ENCODE data around the gene DTD1.

The DTD1 gene

DNA sequence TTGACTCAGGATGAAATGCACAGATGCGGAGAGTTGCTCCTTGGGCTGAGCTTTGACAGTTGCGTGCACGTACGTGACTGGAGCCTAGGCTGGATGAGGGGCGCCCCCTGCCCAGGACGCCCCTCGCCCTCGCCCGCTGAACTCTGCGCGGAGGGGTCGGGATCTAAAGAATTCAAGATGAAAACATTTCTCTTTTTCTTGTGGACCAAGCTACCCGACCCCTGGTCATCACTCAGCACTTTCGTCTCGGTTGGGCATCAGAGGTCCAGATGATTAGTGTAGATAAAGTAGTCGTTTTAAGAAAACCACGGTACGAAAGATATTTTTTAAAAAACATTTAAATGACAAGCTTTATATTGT lies 700 bp downstream of the DTD1 start:
- Histone ChIP-seq H3K27ac (peak overlapping the region; percentile 80), H3K27me3 (peaks cover 4% of the 10 kb centered on the region), H3K36me3 (no peaks in the 10 kb centered on the region), H3K9me3 (no peaks in the 10 kb centered on the region), H3K4me1 (ENCODE audit: control insufficient read depth in 1 of 2, insufficient read depth in 1 of 2, low read depth in 1 of 2, low read length in 1 of 2) (peaks cover 7 to 8% of the 10 kb centered on the region in 2 experiments), H3K4me3 (ENCODE audit: low read depth in 1 of 2, low read length in 1 of 2) (peak overlapping the region; percentile 74 to 75)
- TF ChIP-seq CTCF (IDR thresholded peaks at IDR 0.05): no peak

DNA sequence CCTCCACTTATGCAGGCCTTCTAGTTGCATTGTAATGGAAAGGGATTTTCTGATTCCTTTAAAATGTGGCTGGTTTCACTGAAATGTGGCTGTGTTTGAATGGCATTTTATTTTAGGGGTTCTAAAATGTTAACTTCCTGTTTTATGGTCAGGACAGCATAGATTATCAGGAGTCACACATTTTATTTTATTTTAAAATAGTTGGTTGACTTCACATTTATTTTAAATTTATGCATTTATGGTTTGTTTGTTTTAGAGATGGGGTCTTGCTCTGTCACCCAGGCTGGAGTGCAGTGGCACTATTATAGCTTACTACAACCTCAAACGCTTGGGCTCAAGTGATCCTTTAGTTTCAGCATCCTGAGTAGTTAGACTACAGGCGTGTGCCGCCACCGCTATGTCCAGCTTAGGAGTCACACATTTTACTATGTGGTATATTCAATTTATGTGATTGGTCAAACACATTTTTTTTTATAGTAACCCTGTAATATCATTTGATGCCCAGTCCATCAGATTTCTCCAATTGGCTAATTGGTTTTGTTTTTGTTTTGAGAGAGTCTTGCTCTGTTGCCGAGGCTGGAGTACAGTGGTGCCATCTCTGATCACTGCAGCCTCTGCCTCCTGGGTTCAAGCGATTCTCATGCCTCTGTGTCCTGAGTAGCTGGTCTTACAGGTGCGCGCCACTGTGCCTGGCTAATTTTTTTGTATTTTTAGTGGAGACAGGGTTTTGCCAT lies 2.3 kb downstream of the DTD1 start:
- Histone ChIP-seq H3K9me3 (no peaks in the 10 kb centered on the region), H3K27me3 (peaks cover 4% of the 10 kb centered on the region), H3K27ac (no peak overlapping the region), H3K36me3 (no peaks in the 10 kb centered on the region), H3K4me1 (ENCODE audit: control insufficient read depth in 1 of 2, insufficient read depth in 1 of 2, low read depth in 1 of 2, low read length in 1 of 2) (peaks cover 7 to 8% of the 10 kb centered on the region in 2 experiments), H3K4me3 (ENCODE audit: low read depth in 1 of 2, low read length in 1 of 2) (no peak overlapping the region)
- no peak for TF ChIP-seq CTCF (IDR thresholded peaks at IDR 0.05)

DNA sequence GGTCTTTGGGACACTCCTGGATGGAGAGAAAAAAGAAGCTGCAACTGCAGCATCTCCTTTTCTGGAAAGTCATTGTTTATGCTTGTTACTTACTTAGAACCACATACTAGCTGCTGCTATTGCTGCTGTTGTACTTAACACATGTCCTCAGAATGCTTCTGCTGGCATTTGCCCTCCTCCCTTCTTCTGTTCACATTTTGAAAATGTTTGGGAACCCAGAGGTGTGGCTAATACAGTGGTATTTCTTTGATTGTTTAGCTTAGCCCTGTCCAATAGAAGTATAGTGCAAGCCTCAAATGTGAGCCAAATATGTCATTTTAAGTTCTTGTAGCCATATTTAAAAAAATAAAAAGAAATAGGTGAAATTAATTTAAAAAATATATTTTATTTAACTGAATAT lies 8.4 kb downstream of the DTD1 start:
- no peaks in the 10 kb centered on the region for H3K9me3 ChIP-seq
- H3K36me3 ChIP-seq: no peaks in the 10 kb centered on the region
- no peak overlapping the region for H3K27ac ChIP-seq
- no peak overlapping the region for H3K4me3 ChIP-seq (ENCODE audit: low read depth in 1 of 2, low read length in 1 of 2)
- TF ChIP-seq CTCF (IDR thresholded peaks at IDR 0.05): no peak
- no peaks in the 10 kb centered on the region for H3K4me1 ChIP-seq (ENCODE audit: control insufficient read depth in 1 of 2, insufficient read depth in 1 of 2, low read depth in 1 of 2, low read length in 1 of 2)
- H3K27me3 ChIP-seq: no peaks in the 10 kb centered on the region

GRCh38 chr20:18609741-18610140 lies 21.9 kb downstream of the DTD1 start:
- no peak overlapping the region for H3K4me3 ChIP-seq (ENCODE audit: low read depth in 1 of 2, low read length in 1 of 2)
- H3K27ac ChIP-seq: no peak overlapping the region
- no peaks in the 10 kb centered on the region for H3K9me3 ChIP-seq
- no peaks in the 10 kb centered on the region for H3K36me3 ChIP-seq
- no peaks in the 10 kb centered on the region for H3K4me1 ChIP-seq (ENCODE audit: control insufficient read depth in 1 of 2, insufficient read depth in 1 of 2, low read depth in 1 of 2, low read length in 1 of 2)
- no peaks in the 10 kb centered on the region for H3K27me3 ChIP-seq
- no peak for TF ChIP-seq CTCF (IDR thresholded peaks at IDR 0.05)

GRCh38 chr20:18611492-18611891 lies 23.6 kb downstream of the DTD1 start:
- Histone ChIP-seq H3K27me3 (no peaks in the 10 kb centered on the region), H3K9me3 (no peaks in the 10 kb centered on the region), H3K36me3 (no peaks in the 10 kb centered on the region), H3K4me3 (ENCODE audit: low read depth in 1 of 2, low read length in 1 of 2) (no peak overlapping the region), H3K4me1 (ENCODE audit: control insufficient read depth in 1 of 2, insufficient read depth in 1 of 2, low read depth in 1 of 2, low read length in 1 of 2) (no peaks in the 10 kb centered on the region), H3K27ac (no peak overlapping the region)
- no peak for TF ChIP-seq CTCF (IDR thresholded peaks at IDR 0.05)
